Measurements from ENCODE around the gene UBALD1.

DNA sequence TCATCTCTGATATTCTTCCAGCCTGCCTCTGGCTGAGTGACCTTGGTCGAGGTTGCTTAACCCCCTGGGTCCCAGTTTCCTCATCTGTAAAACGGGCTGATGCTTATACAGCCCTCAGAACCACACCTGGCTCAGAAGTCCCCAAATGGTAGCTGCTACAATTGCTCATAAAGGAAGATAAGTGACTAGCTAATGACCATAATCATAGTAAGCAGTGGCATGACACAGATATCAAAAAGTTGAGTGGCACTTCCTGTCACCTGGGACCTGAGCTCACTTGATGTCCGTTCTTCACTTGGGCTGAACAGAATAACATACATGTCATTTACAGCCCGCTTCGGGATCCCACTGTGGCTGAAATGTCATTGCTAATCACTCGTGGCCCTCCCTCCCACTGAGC is 11.7 kb upstream of the UBALD1 start:
- TF ChIP-seq GABPA (tag; conservative IDR thresholded peaks at IDR 0.05; ENCODE audit: low read depth) (no peak), SETDB1 (IDR thresholded peaks at IDR 0.05; ENCODE audit: low read length) (no peak), ARNT (IDR thresholded peaks at IDR 0.05) (no peak), ETV5 (CRISPR knock-in tag; IDR thresholded peaks at IDR 0.05; ENCODE audit: low read depth) (no peak), TARDBP (IDR thresholded peaks at IDR 0.05) (no peak)
- TF ChIP-seq, protein P1, sequence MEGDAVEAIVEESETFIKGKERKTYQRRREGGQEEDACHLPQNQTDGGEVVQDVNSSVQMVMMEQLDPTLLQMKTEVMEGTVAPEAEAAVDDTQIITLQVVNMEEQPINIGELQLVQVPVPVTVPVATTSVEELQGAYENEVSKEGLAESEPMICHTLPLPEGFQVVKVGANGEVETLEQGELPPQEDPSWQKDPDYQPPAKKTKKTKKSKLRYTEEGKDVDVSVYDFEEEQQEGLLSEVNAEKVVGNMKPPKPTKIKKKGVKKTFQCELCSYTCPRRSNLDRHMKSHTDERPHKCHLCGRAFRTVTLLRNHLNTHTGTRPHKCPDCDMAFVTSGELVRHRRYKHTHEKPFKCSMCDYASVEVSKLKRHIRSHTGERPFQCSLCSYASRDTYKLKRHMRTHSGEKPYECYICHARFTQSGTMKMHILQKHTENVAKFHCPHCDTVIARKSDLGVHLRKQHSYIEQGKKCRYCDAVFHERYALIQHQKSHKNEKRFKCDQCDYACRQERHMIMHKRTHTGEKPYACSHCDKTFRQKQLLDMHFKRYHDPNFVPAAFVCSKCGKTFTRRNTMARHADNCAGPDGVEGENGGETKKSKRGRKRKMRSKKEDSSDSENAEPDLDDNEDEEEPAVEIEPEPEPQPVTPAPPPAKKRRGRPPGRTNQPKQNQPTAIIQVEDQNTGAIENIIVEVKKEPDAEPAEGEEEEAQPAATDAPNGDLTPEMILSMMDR (IDR thresholded peaks at IDR 0.05 in 2 of 3, conservative IDR thresholded peaks at IDR 0.05 in 1 of 3; ENCODE audit: insufficient read depth in 2 of 3, low read depth in 1 of 3, low read length in 3 of 3), result no peak
- TF ChIP-seq, protein P2, sequence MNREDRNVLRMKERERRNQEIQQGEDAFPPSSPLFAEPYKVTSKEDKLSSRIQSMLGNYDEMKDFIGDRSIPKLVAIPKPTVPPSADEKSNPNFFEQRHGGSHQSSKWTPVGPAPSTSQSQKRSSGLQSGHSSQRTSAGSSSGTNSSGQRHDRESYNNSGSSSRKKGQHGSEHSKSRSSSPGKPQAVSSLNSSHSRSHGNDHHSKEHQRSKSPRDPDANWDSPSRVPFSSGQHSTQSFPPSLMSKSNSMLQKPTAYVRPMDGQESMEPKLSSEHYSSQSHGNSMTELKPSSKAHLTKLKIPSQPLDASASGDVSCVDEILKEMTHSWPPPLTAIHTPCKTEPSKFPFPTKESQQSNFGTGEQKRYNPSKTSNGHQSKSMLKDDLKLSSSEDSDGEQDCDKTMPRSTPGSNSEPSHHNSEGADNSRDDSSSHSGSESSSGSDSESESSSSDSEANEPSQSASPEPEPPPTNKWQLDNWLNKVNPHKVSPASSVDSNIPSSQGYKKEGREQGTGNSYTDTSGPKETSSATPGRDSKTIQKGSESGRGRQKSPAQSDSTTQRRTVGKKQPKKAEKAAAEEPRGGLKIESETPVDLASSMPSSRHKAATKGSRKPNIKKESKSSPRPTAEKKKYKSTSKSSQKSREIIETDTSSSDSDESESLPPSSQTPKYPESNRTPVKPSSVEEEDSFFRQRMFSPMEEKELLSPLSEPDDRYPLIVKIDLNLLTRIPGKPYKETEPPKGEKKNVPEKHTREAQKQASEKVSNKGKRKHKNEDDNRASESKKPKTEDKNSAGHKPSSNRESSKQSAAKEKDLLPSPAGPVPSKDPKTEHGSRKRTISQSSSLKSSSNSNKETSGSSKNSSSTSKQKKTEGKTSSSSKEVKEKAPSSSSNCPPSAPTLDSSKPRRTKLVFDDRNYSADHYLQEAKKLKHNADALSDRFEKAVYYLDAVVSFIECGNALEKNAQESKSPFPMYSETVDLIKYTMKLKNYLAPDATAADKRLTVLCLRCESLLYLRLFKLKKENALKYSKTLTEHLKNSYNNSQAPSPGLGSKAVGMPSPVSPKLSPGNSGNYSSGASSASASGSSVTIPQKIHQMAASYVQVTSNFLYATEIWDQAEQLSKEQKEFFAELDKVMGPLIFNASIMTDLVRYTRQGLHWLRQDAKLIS (CRISPR knock-in tag; IDR thresholded peaks at IDR 0.05), result no peak
- TF ChIP-seq, protein P3, sequence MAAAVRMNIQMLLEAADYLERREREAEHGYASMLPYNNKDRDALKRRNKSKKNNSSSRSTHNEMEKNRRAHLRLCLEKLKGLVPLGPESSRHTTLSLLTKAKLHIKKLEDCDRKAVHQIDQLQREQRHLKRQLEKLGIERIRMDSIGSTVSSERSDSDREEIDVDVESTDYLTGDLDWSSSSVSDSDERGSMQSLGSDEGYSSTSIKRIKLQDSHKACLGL (CRISPR knock-in tag; IDR thresholded peaks at IDR 0.05; ENCODE audit: borderline replicate concordance, poor library complexity, severe bottlenecking), result no peak
- TF ChIP-seq, protein P4, sequence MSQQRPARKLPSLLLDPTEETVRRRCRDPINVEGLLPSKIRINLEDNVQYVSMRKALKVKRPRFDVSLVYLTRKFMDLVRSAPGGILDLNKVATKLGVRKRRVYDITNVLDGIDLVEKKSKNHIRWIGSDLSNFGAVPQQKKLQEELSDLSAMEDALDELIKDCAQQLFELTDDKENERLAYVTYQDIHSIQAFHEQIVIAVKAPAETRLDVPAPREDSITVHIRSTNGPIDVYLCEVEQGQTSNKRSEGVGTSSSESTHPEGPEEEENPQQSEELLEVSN (IDR thresholded peaks at IDR 0.05; ENCODE audit: borderline replicate concordance in 1 of 2, extremely low read depth in 1 of 2, insufficient read depth in 1 of 2, insufficient read length in 1 of 2, low read depth in 1 of 2, low read length in 1 of 2, poor library complexity in 1 of 2, severe bottlenecking in 1 of 2), result no peak
- TF ChIP-seq, protein P5, sequence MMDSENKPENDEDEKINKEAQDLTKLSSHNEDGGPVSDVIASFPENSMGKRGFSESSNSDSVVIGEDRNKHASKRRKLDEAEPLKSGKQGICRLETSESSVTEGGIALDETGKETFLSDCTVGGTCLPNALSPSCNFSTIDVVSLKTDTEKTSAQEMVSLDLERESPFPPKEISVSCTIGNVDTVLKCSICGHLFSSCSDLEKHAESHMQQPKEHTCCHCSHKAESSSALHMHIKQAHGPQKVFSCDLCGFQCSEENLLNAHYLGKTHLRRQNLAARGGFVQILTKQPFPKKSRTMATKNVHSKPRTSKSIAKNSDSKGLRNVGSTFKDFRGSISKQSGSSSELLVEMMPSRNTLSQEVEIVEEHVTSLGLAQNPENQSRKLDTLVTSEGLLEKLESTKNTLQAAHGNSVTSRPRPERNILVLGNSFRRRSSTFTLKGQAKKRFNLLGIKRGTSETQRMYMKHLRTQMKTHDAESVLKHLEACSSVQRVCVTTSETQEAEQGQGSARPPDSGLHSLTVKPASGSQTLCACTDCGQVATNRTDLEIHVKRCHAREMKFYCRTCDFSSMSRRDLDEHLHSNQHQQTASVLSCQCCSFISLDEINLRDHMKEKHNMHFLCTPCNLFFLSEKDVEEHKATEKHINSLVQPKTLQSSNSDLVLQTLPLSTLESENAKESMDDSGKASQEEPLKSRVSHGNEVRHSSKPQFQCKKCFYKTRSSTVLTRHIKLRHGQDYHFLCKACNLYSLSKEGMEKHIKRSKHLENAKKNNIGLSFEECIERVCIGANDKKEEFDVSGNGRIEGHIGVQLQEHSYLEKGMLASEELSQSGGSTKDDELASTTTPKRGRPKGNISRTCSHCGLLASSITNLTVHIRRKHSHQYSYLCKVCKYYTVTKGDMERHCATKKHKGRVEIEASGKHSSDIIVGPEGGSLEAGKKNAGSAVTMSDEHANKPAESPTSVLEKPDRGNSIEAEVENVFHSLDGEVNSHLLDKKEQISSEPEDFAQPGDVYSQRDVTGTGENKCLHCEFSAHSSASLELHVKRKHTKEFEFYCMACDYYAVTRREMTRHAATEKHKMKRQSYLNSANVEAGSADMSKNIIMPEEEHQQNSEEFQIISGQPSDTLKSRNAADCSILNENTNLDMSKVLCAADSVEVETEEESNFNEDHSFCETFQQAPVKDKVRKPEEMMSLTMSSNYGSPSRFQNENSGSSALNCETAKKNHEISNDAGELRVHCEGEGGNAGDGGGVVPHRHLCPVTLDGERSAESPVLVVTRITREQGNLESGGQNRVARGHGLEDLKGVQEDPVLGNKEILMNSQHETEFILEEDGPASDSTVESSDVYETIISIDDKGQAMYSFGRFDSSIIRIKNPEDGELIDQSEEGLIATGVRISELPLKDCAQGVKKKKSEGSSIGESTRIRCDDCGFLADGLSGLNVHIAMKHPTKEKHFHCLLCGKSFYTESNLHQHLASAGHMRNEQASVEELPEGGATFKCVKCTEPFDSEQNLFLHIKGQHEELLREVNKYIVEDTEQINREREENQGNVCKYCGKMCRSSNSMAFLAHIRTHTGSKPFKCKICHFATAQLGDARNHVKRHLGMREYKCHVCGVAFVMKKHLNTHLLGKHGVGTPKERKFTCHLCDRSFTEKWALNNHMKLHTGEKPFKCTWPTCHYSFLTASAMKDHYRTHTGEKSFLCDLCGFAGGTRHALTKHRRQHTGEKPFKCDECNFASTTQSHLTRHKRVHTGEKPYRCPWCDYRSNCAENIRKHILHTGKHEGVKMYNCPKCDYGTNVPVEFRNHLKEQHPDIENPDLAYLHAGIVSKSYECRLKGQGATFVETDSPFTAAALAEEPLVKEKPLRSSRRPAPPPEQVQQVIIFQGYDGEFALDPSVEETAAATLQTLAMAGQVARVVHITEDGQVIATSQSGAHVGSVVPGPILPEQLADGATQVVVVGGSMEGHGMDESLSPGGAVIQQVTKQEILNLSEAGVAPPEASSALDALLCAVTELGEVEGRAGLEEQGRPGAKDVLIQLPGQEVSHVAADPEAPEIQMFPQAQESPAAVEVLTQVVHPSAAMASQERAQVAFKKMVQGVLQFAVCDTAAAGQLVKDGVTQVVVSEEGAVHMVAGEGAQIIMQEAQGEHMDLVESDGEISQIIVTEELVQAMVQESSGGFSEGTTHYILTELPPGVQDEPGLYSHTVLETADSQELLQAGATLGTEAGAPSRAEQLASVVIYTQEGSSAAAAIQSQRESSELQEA (IDR thresholded peaks at IDR 0.05; ENCODE audit: low read depth), result no peak
- TF ChIP-seq, protein P6, sequence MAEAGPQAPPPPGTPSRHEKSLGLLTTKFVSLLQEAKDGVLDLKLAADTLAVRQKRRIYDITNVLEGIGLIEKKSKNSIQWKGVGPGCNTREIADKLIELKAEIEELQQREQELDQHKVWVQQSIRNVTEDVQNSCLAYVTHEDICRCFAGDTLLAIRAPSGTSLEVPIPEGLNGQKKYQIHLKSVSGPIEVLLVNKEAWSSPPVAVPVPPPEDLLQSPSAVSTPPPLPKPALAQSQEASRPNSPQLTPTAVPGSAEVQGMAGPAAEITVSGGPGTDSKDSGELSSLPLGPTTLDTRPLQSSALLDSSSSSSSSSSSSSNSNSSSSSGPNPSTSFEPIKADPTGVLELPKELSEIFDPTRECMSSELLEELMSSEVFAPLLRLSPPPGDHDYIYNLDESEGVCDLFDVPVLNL (CRISPR knock-in tag; IDR thresholded peaks at IDR 0.05; ENCODE audit: low read depth), result no peak
